Karpas-422 (cell line): ENCODE results near the gene SLC5A11. TPM values are rescaled to one million over a fixed set of nuclear protein-coding genes. Genes with fewer than 3 reads are reported as not detected.
"Not testable (repeated sequence)": the region's sequence is repeated elsewhere in the genome, so short reads cannot be mapped to it uniquely, and the experiment has no call there.

Source experiments
- DNase-seq: peaks from one replicate; pipeline ENCODE4 v3.0.0-alpha.2; 2015
- H2AFZ ChIP-seq: fragments of 200-600 bp; sonication (generic); 2 replicates; pipeline ENCODE4 v1.6.1; 2014; ENCODE audit warnings: antibody characterized with exemption, low read length, mixed read lengths
- H3K27ac ChIP-seq: fragments of 200-600 bp; sonication (generic); 2 replicates; pipeline ENCODE4 v1.5.1; 2014; ENCODE audit warnings: mild to moderate bottlenecking, low read length, moderate library complexity
- H3K27me3 ChIP-seq: fragments of 200-600 bp; sonication (generic); 2 replicates; pipeline ENCODE4 v1.6.1; 2014; ENCODE audit warnings: low read length, mixed read lengths
- H3K36me3 ChIP-seq: fragments of 200-600 bp; sonication (generic); 2 replicates; pipeline ENCODE4 v1.6.1; 2014; ENCODE audit warnings: low read length, mixed read lengths; ENCODE audit not compliant: insufficient read depth
- H3K4me1 ChIP-seq: fragments of 200-600 bp; sonication (generic); 2 replicates; pipeline ENCODE4 v1.6.1; 2014; ENCODE audit warnings: mild to moderate bottlenecking, low read length, mixed read lengths
- H3K4me2 ChIP-seq: fragments of 200-600 bp; sonication (generic); 2 replicates; pipeline ENCODE4 v1.6.1; 2014; ENCODE audit warnings: low read length, low read depth, mild to moderate bottlenecking; ENCODE audit not compliant: poor library complexity, severe bottlenecking
- H3K4me3 ChIP-seq: fragments of 200-600 bp; sonication (generic); 2 replicates; pipeline ENCODE4 v1.5.1; 2014; ENCODE audit warnings: mild to moderate bottlenecking, antibody characterized with exemption, low read length, mixed read lengths
- H3K79me2 ChIP-seq: fragments of 200-600 bp; sonication (generic); 2 replicates; pipeline ENCODE4 v1.6.1; 2014; ENCODE audit warnings: mild to moderate bottlenecking, low read length, mixed read lengths
- H3K9ac ChIP-seq: fragments of 200-600 bp; sonication (generic); 2 replicates; pipeline ENCODE4 v1.6.0; 2014; ENCODE audit warnings: low read length
- H3K9me2 ChIP-seq: fragments of 200-600 bp; sonication (generic), shearing (Covaris generic); replicated peaks from 2 replicates; pipeline ENCODE4 v1.6.0; 2014; ENCODE audit warnings: mild to moderate bottlenecking, low read length, moderate library complexity; ENCODE audit not compliant: insufficient read depth
- H3K9me3 ChIP-seq: fragments of 300-700, 200-600 bp; sonication (generic); 2 replicates; pipeline ENCODE4 v1.6.1; 2014; ENCODE audit warnings: low read length, mixed read lengths
- H4K20me1 ChIP-seq: fragments of 200-600 bp; sonication (generic); 2 replicates; pipeline ENCODE4 v1.6.1; 2014; ENCODE audit warnings: mild to moderate bottlenecking, antibody characterized with exemption, low read length, low read depth; ENCODE audit not compliant: insufficient read depth
- total RNA-seq: library from RNA; depleted of rRNA; stranded (reverse); fragments of >200 nt; shearing (Covaris generic); gene quantifications from 2 replicates; pipeline ENCODE4 v1.2.3, GENCODE V29; 2014; ENCODE audit warnings: low replicate concordance

SLC5A11 gene
- total RNA-seq, 1 experiment from 2014 or later: 0.15 TPM

- no peaks in the 10 kb centered on the region for H3K9me2 ChIP-seq
- H4K20me1 ChIP-seq: no peaks in the 10 kb centered on the region
- H3K9ac ChIP-seq: no peak overlapping the region
- no peak for DNase-seq
- no peaks in the 10 kb centered on the region for H3K36me3 ChIP-seq
- no peaks in the 10 kb centered on the region for H3K27me3 ChIP-seq
- no peaks in the 10 kb centered on the region for H3K79me2 ChIP-seq
- H2AFZ ChIP-seq: no peak overlapping the region
- no peak overlapping the region for H3K4me2 ChIP-seq
- H3K4me3 ChIP-seq: no peak overlapping the region
- H3K27ac ChIP-seq: no peak overlapping the region
- no peaks in the 10 kb centered on the region for H3K4me1 ChIP-seq
- no peaks in the 10 kb centered on the region for H3K9me3 ChIP-seq
Measured at GRCh38 chr16:24838554-24839266, 7.1 kb upstream of the SLC5A11 start.

DNA sequence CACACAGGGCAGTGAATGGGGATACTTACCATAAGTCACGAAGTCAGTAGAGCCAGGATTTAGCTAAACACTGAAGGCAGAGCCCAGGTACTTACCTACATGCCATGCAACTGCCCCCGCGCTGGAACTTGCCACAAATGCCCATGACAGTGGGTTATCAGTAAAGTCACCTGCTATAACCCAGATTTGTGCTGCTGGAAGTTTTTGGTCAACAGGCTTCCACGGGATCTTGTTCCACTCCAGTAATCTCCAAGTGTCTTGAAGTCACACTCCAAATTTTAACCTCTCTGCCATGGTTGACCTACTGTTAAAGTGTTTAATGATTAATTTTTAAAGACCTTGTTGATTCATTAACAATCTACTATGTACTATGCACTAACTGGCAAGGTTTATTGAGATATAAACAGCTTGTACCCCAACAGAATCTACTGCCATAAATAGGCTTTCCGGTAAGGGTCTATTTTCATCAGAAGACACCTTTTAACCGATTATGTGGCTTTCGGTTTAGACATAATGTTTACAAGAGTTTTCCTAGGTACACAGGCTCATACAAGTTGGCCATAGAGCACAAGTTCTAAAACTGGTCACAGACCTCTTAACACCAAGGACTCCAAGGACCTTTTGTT lies 6.3 kb upstream of the SLC5A11 start:
- Histone ChIP-seq H3K36me3 (no peaks in the 10 kb centered on the region), H3K27me3 (no peaks in the 10 kb centered on the region), H3K4me1 (no peaks in the 10 kb centered on the region), H3K4me2 (no peak overlapping the region), H4K20me1 (no peaks in the 10 kb centered on the region), H3K9ac (no peak overlapping the region), H3K79me2 (no peaks in the 10 kb centered on the region), H3K4me3 (no peak overlapping the region), H3K9me2 (no peaks in the 10 kb centered on the region), H3K9me3 (no peaks in the 10 kb centered on the region), H3K27ac (no peak overlapping the region), H2AFZ (no peak overlapping the region)
- DNase-seq: no peak

DNA sequence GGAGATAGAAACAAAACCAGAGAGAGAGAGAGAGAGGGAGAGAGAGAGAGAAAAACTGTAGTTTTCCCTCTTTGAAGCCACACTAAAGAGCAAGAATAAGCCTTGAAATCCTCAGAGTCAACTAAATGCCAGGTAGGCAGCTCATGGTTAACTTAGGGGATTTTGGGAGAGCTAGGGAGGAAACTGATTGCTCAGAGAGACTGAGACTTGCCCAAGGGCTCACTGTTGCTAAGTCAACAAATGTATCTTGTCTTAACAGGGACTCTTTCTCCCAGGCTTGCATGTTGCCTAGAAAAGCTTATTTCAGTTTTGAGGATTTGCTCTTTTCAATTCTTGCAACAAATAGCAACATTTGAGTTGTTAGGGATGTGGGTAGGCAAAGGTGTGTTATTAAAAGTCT lies 4.5 kb upstream of the SLC5A11 start:
- Histone ChIP-seq H4K20me1 (no peaks in the 10 kb centered on the region), H3K4me3 (no peak overlapping the region), H3K9me2 (no peaks in the 10 kb centered on the region), H3K27me3 (no peaks in the 10 kb centered on the region), H2AFZ (no peak overlapping the region), H3K79me2 (no peaks in the 10 kb centered on the region), H3K36me3 (no peaks in the 10 kb centered on the region), H3K4me2 (no peak overlapping the region), H3K9me3 (no peaks in the 10 kb centered on the region), H3K9ac (no peak overlapping the region), H3K27ac (no peak overlapping the region), H3K4me1 (no peaks in the 10 kb centered on the region)
- no peak for DNase-seq

DNA sequence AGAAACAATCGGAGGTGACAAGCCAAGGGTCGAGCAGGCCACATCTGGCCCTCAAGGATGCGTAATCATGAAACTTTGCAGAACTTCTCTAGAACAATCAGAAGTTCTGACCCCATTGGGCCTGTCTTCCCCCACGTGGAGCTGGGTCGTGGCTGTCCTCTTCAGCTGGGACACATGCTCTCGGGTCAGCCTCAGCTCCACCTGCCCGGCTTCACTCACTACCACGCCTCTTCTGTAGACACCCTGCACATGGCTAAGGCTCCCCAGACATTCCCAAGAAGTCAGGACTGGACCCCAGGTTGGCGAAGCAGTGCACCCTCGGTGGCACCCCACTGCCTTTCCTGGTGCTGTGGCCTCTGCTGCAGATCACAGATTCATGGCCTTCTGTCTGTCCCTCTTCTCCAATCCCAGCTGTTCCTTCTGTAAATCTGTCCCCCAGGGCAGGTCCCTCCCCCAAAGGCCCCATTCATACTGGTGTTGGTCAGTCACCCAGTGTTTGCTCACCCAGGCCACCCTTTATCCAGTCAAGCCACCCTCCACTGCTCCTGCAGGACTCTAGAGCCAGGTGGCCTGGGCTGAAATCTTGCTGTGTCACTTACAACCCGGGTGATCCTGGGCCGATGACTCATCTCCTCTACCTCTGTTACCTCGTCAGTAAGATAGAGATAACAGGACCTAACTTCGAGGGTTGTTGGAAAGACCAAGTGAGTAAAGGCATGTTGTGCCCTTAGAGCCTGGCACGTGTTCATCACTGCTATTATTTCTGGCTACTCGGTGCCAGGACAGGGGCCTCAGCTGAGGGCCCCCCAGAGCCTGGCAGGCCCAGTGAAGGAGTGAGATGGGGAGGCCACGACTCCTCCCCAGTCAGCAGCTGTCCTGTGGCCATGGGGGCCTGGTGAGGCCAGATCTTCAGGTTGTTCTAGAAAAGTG lies 1.4 kb upstream of the SLC5A11 start:
- Histone ChIP-seq H3K4me2 (no peak overlapping the region), H3K9me3 (no peaks in the 10 kb centered on the region), H4K20me1 (no peaks in the 10 kb centered on the region), H3K9ac (no peak overlapping the region), H2AFZ (no peak overlapping the region), H3K27me3 (no peaks in the 10 kb centered on the region), H3K79me2 (no peaks in the 10 kb centered on the region), H3K4me3 (no peak overlapping the region), H3K27ac (no peak overlapping the region), H3K36me3 (no peaks in the 10 kb centered on the region), H3K4me1 (no peaks in the 10 kb centered on the region), H3K9me2 (no peaks in the 10 kb centered on the region)
- no peak for DNase-seq

DNA sequence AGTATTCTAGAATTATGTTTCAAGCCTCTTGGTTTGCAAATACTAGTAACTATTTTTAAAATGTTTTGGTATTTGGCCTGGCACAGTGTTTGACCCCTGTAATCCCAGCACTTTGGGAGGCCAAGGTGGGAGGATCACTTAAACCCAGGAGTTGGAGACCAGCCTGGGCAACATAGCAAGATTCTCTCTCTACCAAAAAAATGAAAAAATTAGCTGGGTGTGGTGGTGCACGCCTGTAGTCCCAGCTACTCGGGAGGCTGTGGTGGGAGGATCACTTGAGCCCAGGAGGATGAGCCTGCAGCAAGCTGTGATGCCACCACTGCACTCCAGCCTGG lies 765 bp upstream of the SLC5A11 start:
- H3K4me2 ChIP-seq, DNase-seq, H3K36me3 ChIP-seq, H2AFZ ChIP-seq, H3K4me3 ChIP-seq, H3K9me3 ChIP-seq, H3K27ac ChIP-seq, H3K27me3 ChIP-seq, H4K20me1 ChIP-seq, H3K4me1 ChIP-seq, H3K9me2 ChIP-seq, H3K79me2 ChIP-seq, H3K9ac ChIP-seq: not testable (repeated sequence)

DNA sequence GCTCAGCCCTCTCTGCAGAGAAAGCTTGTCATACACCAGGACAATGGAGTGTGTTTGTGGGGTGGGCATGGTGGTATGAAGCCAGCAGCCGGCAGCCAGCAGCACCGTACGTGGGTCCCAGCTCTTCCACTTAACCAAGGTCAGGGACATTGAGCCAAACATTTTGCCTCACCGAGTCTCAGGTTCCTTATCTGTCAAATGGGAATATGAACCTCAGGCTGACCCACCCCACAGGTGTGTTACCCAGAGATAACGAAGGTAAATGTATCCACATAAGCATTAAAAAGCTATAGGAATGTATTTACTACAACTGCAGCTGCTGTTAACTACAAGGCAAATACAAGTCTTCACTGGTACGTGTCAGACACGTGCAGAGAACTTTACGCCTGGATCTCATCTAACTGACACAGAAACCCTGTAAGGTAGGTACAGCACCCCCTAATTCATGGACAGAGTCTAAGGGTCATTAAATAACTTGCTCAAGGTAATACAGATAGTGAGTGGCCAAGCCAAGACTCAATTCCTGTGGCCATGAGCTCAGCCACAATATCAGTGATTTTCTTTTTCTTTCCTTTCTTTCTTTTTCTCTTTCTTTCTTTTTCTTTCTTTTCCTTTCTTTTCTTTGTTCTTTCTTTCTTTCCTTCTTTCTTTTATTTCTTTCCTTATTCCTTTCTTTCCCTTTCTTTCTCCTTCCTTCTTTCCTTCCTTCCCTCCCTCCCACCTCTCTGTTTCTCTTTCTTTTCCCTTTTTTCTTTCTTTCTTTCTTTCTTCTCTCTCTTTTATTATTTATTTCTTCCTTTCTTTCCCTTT lies 990 bp downstream of the SLC5A11 start:
- no peak for DNase-seq
- Histone ChIP-seq H3K27me3 (no peaks in the 10 kb centered on the region), H3K27ac (no peak overlapping the region), H2AFZ (no peak overlapping the region), H3K9me3 (no peaks in the 10 kb centered on the region), H3K9ac (no peak overlapping the region), H3K4me1 (no peaks in the 10 kb centered on the region), H4K20me1 (no peaks in the 10 kb centered on the region), H3K79me2 (no peaks in the 10 kb centered on the region), H3K9me2 (no peaks in the 10 kb centered on the region), H3K4me2 (no peak overlapping the region), H3K4me3 (no peak overlapping the region), H3K36me3 (no peaks in the 10 kb centered on the region)

GRCh38 chr16:24847358-24847664 lies 1.5 kb downstream of the SLC5A11 start:
- Histone ChIP-seq H3K9ac (no peak overlapping the region), H3K27me3 (no peaks in the 10 kb centered on the region), H3K4me3 (no peak overlapping the region), H4K20me1 (no peaks in the 10 kb centered on the region), H3K27ac (no peak overlapping the region), H3K79me2 (no peaks in the 10 kb centered on the region), H2AFZ (no peak overlapping the region), H3K36me3 (no peaks in the 10 kb centered on the region), H3K4me2 (no peak overlapping the region), H3K4me1 (no peaks in the 10 kb centered on the region), H3K9me2 (no peaks in the 10 kb centered on the region), H3K9me3 (no peaks in the 10 kb centered on the region)
- no peak for DNase-seq

DNA sequence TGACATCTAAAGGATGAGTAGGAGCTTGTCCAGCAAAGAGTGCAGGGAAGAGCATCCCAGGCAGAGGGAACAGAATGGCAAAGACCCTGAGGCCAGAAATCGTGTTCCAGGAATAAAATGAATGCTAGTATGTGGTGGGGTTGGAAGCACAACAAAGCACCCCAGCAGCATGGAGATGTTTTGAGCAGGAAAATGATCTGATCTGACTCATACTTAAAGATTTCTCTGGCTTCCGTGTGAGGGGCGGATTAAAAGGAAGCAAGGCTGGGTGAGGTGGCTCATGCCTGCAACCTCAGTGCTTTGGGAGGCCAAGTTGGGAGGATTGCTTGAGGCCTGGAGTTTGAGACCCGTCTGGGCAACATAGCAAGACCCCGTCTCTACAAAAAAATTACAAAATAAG lies 2.3 kb downstream of the SLC5A11 start:
- Histone ChIP-seq H3K9ac (no peak overlapping the region), H3K9me3 (no peaks in the 10 kb centered on the region), H3K27ac (no peak overlapping the region), H3K36me3 (no peaks in the 10 kb centered on the region), H3K4me3 (no peak overlapping the region), H2AFZ (no peak overlapping the region), H3K27me3 (no peaks in the 10 kb centered on the region), H3K4me2 (no peak overlapping the region), H3K4me1 (no peaks in the 10 kb centered on the region), H4K20me1 (no peaks in the 10 kb centered on the region), H3K79me2 (no peaks in the 10 kb centered on the region), H3K9me2 (no peaks in the 10 kb centered on the region)
- no peak for DNase-seq
